Activated naive CD4-positive, alpha-beta T cell treated with anti-CD3 and anti-CD28 coated beads, Interleukin-2, amount 10 ng/mL, durations not matched to agents 7 days and 5 days (primary cell): ENCODE measurements around the gene CD34.

ENCODE experiments used
- CTCF ChIA-PET: fragments of 350-600 bp; sonication (Branson Sonifier 250); formaldehyde crosslinking; loops from one replicate; lab custom pipeline; 2021; ENCODE audit warnings: antibody characterized with exemption; lab: Charles Lee
- DNase-seq: peaks from one replicate; pipeline ENCODE4 v3.0.0-alpha.2; 2020
- H3K27ac Mint-ChIP-seq: one replicate; pipeline ENCODE4 v1.8.0; 2021; ENCODE audit warnings: mild to moderate bottlenecking, moderate library complexity, mixed read lengths
- H3K27me3 Mint-ChIP-seq: one replicate; pipeline ENCODE4 v1.8.0; 2021; ENCODE audit warnings: mild to moderate bottlenecking, mixed read lengths
- H3K36me3 Mint-ChIP-seq: one replicate; pipeline ENCODE4 v1.8.0; 2021; ENCODE audit warnings: mixed read lengths
- H3K4me1 Mint-ChIP-seq: one replicate; pipeline ENCODE4 v1.8.0; 2021; ENCODE audit warnings: mixed read lengths
- H3K4me3 Mint-ChIP-seq: one replicate; pipeline ENCODE4 v1.8.0; 2021; ENCODE audit warnings: mild to moderate bottlenecking, moderate library complexity, mixed read lengths
- H3K9me3 Mint-ChIP-seq: one replicate; pipeline ENCODE4 v1.8.0; 2021; ENCODE audit warnings: mixed read lengths

Gene CD34

GRCh38 chr1:207910591-207911354 lies at the start of gene CD34:
CD34 (minus strand) TSS chr1:207911125; CDS start chr1:207911080, 45 bp downstream.
- peaks cover 5% of the 10 kb centered on the region for H3K36me3 Mint-ChIP-seq
- H3K9me3 Mint-ChIP-seq, result no peaks in the 10 kb centered on the region
- DNase-seq, result peak; percentile 40
- H3K27me3 Mint-ChIP-seq, result peaks cover 83% of the 10 kb centered on the region
- peaks cover 17% of the 10 kb centered on the region for H3K4me1 Mint-ChIP-seq
- H3K4me3 Mint-ChIP-seq, result peak within 1 kb of the TSS; percentile 10
- CTCF ChIA-PET, result interaction anchor here (0.9 to 3.4 kb wide), 2 partner anchors 25 to 52 kb away, joined by 4 to 12 read pairs; no protein-coding TSS in a partner anchor
- no peak within 1 kb of the TSS for H3K27ac Mint-ChIP-seq

- CTCF ChIA-PET, result interaction anchor here (1.9 to 9.9 kb wide), 3 partner anchors 38 to 132 kb away, joined by 4 to 215 read pairs (median 54); no protein-coding TSS in a partner anchor
- H3K9me3 Mint-ChIP-seq, result no peaks in the 10 kb centered on the region
- DNase-seq, result no peak
- no peak overlapping the region for H3K4me3 Mint-ChIP-seq
- H3K4me1 Mint-ChIP-seq, result peaks cover 14% of the 10 kb centered on the region
- H3K36me3 Mint-ChIP-seq, result no peaks in the 10 kb centered on the region
- no peak overlapping the region for H3K27ac Mint-ChIP-seq
- H3K27me3 Mint-ChIP-seq, result peaks cover 85% of the 10 kb centered on the region
Observed at GRCh38 chr1:207960346-207960745, 49.4 kb upstream of the CD34 start.

- Mint-ChIP-seq H3K4me3 (peak overlapping the region; percentile 65), H3K36me3 (no peaks in the 10 kb centered on the region), H3K27ac (no peak overlapping the region), H3K9me3 (no peaks in the 10 kb centered on the region), H3K27me3 (peaks cover 83% of the 10 kb centered on the region), H3K4me1 (peaks cover 14% of the 10 kb centered on the region)
- no peak for DNase-seq
- CTCF ChIA-PET, result interaction anchor here (1.9 to 9.9 kb wide), 2 partner anchors 38 to 74 kb away, joined by 4 to 215 read pairs; no protein-coding TSS in a partner anchor
Observed at GRCh38 chr1:207959910-207960309, 49.0 kb upstream of the CD34 start.

- no peaks in the 10 kb centered on the region for H3K9me3 Mint-ChIP-seq
- no peaks in the 10 kb centered on the region for H3K36me3 Mint-ChIP-seq
- CTCF ChIA-PET, result interaction anchor here (1.9 to 9.9 kb wide), 2 partner anchors 39 to 74 kb away, joined by 4 to 215 read pairs; no protein-coding TSS in a partner anchor
- DNase-seq, result peak; percentile 32
- peaks cover 83% of the 10 kb centered on the region for H3K27me3 Mint-ChIP-seq
- peaks cover 14% of the 10 kb centered on the region for H3K4me1 Mint-ChIP-seq
- peak overlapping the region; percentile 65 for H3K4me3 Mint-ChIP-seq
- H3K27ac Mint-ChIP-seq, result no peak overlapping the region
Observed at GRCh38 chr1:207959141-207959825, 48.4 kb upstream of the CD34 start.

DNA sequence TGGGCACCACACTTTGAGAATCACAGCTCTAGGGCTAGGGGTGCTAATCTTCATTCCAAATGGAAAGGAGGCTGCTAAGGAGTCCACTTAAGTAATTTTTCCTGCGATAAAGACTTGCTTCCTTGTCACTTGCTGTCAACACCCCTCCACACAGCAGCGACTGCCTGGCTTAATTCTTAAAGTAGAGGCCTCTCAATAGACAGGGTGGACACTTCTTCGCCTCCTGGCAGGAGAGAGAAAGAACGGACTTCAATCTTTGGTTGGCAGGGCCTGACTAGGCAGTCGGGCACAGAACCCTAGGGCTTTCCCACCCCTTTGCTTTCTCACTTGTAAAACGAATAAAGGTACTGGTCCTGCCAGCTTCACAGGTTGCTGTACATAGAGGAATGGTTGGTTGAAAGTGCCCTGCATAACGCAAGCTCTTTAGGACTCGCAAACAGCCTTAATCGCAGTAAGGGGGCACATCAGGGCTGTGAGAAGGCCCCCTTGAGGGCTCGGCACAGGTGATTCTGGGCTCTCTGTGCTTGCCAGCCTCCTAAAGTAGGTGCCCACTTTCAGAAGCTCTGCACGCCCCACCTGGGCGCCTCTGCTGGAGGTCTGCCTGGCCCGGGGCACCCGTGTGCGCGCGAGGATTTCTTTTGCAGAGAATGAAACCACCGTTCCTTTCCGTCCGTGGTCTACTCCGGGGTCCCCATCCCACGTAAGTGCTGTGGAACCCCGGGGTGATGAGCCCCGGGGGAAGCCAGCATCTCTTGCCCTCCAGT lies 47.6 kb upstream of the CD34 start:
- no peak for DNase-seq
- Mint-ChIP-seq H3K9me3 (no peaks in the 10 kb centered on the region), H3K27me3 (peaks cover 83% of the 10 kb centered on the region), H3K4me1 (peaks cover 11% of the 10 kb centered on the region), H3K27ac (no peak overlapping the region), H3K36me3 (no peaks in the 10 kb centered on the region), H3K4me3 (peak overlapping the region; percentile 37)
- CTCF ChIA-PET, result interaction anchor here (1.2 to 9.9 kb wide), 3 partner anchors 11 to 73 kb away, joined by 3 to 215 read pairs (median 4); no protein-coding TSS in a partner anchor

- Mint-ChIP-seq H3K9me3 (no peaks in the 10 kb centered on the region), H3K4me3 (no peak overlapping the region), H3K27ac (no peak overlapping the region), H3K36me3 (no peaks in the 10 kb centered on the region), H3K4me1 (peaks cover 3% of the 10 kb centered on the region), H3K27me3 (peaks cover 80% of the 10 kb centered on the region)
- CTCF ChIA-PET, result interaction anchor here (1.1 to 9.9 kb wide), 4 partner anchors 13 to 127 kb away, joined by 3 to 215 read pairs (median 4); no protein-coding TSS in a partner anchor
- no peak for DNase-seq
Observed at GRCh38 chr1:207956986-207957385, 46.1 kb upstream of the CD34 start.

- no peak for DNase-seq
- CTCF ChIA-PET, result interaction anchor here (1.4 to 1.5 kb wide), 2 partner anchors 9 to 79 kb away, joined by 3 to 6 read pairs; no protein-coding TSS in a partner anchor
- H3K36me3 Mint-ChIP-seq, result no peaks in the 10 kb centered on the region
- no peak overlapping the region for H3K4me3 Mint-ChIP-seq
- no peak overlapping the region for H3K27ac Mint-ChIP-seq
- H3K9me3 Mint-ChIP-seq, result no peaks in the 10 kb centered on the region
- H3K27me3 Mint-ChIP-seq, result peaks cover 56% of the 10 kb centered on the region
- H3K4me1 Mint-ChIP-seq, result no peaks in the 10 kb centered on the region
Observed at GRCh38 chr1:207954104-207954503, 43.2 kb upstream of the CD34 start.

DNA sequence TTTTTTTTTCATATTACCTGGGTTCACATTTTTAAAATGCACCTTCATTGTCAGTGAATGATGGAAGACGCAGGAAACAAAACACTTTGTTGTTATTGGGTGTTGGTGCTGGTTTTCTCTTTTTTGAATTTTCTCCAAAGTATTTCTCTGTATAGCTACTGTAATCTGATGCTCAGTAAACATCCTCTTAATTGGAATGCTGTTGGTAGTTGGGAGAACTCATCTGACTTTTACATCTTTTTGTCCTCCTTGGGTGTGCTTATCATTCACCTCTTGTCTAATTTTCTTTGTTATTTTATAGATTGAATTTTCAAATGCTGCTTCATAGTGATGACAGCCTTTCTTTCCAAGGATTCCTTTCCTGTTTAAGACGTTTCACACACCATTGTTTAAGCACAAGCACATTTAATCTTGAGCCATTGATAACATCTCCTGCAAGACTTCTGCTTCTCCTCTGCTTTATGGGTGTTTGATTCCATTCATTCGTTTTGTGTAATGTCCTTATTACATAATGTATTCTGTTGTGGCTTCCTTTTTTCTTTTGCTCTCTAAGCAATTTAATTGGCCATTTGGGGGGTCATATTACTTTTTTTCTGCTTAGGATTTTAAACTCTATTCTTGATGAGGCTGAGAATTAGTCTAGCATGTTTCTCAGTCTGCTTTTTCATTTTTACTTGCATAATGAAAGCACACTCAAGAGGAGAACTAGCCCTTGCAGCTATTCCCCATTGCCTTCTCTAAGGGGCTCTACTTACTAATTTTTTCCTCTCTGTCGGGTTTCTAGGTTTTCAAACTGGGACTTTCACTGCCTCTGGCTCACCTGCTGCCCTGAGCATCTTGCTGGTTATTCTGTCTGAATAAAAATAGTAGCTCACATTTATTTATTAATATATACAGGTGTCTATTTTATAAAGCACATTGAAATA lies 42.0 kb upstream of the CD34 start:
- H3K9me3 Mint-ChIP-seq, result no peaks in the 10 kb centered on the region
- H3K36me3 Mint-ChIP-seq, result no peaks in the 10 kb centered on the region
- no peak for DNase-seq
- CTCF ChIA-PET, result interaction anchor here (0.5 to 1.5 kb wide), 4 partner anchors 10 to 310 kb away, joined by 3 to 6 read pairs (median 4); no protein-coding TSS in a partner anchor
- H3K4me1 Mint-ChIP-seq, result no peaks in the 10 kb centered on the region
- H3K27me3 Mint-ChIP-seq, result peaks cover 45% of the 10 kb centered on the region
- H3K27ac Mint-ChIP-seq, result no peak overlapping the region
- H3K4me3 Mint-ChIP-seq, result no peak overlapping the region

DNA sequence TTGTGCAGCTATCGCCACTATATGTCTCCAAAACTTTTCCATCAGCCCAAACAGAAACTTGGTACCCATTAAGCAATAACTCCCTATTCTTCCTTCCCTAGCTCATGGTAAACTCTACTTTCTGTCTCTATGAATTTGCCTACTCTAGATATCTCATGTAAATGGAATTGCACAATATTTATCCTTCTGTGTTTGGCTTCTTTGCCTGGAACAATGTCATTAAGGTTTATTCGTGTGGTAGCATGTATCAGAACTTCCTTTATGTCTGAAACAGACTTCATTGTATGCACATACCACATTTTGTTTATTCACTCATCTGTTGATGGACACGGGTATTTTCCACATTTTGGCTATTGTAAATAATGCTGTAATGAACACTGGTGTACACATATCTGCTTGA lies 40.7 kb upstream of the CD34 start:
- DNase-seq, result no peak
- Mint-ChIP-seq H3K4me1 (no peaks in the 10 kb centered on the region), H3K4me3 (no peak overlapping the region), H3K36me3 (no peaks in the 10 kb centered on the region), H3K27me3 (peaks cover 39% of the 10 kb centered on the region), H3K27ac (no peak overlapping the region), H3K9me3 (no peaks in the 10 kb centered on the region)
- CTCF ChIA-PET, result interaction anchor here (0.6 to 2.2 kb wide), 5 partner anchors 12 to 728 kb away, joined by 3 to 6 read pairs (median 3); no protein-coding TSS in a partner anchor

- Mint-ChIP-seq H3K36me3 (no peaks in the 10 kb centered on the region), H3K4me3 (no peak overlapping the region), H3K27ac (no peak overlapping the region), H3K27me3 (peaks cover 31% of the 10 kb centered on the region), H3K9me3 (no peaks in the 10 kb centered on the region), H3K4me1 (no peaks in the 10 kb centered on the region)
- no peak for DNase-seq
- CTCF ChIA-PET, result interaction anchor here (1.3 to 2.2 kb wide), 3 partner anchors 12 to 122 kb away, joined by 3 to 6 read pairs (median 6); no protein-coding TSS in a partner anchor
Observed at GRCh38 chr1:207950750-207951149, 39.8 kb upstream of the CD34 start.

DNA sequence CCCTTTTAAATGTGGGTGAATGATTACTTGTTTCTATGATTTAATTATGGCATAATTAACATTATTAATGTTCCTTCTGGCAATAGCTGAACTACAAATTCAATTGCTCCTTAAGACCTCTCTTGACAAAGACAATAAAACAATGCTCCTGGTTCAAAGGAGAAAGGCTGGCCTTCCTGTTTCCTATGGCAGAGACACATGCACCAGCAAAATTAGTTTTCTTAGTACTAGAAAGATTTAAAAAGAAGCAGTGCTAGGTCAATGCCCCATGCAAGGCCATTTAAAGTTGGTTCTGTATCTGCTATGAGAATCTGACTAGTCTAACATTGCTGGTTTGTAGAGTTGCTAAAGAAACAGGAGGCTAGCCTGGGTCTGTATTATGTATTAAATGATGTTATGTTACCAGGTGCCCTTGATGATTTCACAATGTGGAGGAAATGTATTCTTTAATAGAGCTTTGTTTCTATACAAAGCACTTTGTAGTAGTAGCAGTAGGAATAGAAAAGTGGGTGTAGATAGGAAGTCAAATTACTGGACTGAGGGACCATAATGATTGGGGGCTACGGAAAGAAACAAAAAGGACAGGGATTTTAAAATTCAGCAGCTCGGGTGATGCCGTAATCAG lies 38.8 kb upstream of the CD34 start:
- no peak for DNase-seq
- no peak overlapping the region for H3K4me3 Mint-ChIP-seq
- H3K36me3 Mint-ChIP-seq, result no peaks in the 10 kb centered on the region
- peaks cover 22% of the 10 kb centered on the region for H3K27me3 Mint-ChIP-seq
- no peaks in the 10 kb centered on the region for H3K9me3 Mint-ChIP-seq
- CTCF ChIA-PET, result interaction anchor here (2.2 kb wide), 1 partner anchor 13 kb away, joined by 6 read pairs; no protein-coding TSS in a partner anchor
- no peaks in the 10 kb centered on the region for H3K4me1 Mint-ChIP-seq
- no peak overlapping the region for H3K27ac Mint-ChIP-seq

DNA sequence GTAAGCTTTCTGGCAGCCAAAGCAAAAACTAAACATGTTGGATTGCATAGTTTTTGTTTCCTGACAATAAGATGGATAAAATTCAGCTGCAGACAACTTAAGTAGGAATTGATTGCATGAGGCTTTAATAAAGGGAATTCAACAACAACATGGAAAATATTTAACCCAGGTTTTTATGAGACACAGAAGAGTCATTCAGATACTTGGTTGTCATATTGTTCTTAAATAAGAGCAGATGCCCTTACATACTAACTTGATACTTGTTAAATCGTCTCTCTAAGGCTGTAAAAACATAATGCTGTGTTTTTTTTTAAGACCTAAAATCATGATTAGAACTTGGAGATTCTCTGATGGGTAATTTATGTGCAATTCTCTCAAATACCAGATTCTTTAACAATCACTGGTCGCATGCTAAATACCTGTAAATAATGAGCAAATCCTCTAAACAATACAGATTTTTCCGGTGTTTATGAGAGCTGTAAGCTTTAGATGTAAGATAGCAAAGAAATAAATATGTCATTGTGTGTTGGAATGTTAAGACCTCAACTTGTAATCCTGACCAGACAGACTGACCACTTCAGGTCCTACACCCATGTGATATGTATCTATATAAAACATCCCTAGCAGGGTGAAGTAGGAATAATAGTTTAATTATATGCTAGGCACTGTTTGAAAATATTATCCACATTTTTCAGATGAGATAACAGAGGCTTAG lies 37.8 kb upstream of the CD34 start:
- no peaks in the 10 kb centered on the region for H3K9me3 Mint-ChIP-seq
- DNase-seq, result no peak
- H3K4me1 Mint-ChIP-seq, result no peaks in the 10 kb centered on the region
- no peak overlapping the region for H3K4me3 Mint-ChIP-seq
- H3K27ac Mint-ChIP-seq, result no peak overlapping the region
- peaks cover 14% of the 10 kb centered on the region for H3K27me3 Mint-ChIP-seq
- CTCF ChIA-PET, result no interaction called here
- no peaks in the 10 kb centered on the region for H3K36me3 Mint-ChIP-seq
